Epidermal melanocyte (primary cell): ENCODE results near the gene SLC5A12.

Experiments used
- DNase-seq: peaks from one replicate; pipeline ENCODE4 v3.0.0; 2011; ENCODE audit warnings: low spot score; ENCODE audit not compliant: insufficient read length

The SLC5A12 gene

DNA sequence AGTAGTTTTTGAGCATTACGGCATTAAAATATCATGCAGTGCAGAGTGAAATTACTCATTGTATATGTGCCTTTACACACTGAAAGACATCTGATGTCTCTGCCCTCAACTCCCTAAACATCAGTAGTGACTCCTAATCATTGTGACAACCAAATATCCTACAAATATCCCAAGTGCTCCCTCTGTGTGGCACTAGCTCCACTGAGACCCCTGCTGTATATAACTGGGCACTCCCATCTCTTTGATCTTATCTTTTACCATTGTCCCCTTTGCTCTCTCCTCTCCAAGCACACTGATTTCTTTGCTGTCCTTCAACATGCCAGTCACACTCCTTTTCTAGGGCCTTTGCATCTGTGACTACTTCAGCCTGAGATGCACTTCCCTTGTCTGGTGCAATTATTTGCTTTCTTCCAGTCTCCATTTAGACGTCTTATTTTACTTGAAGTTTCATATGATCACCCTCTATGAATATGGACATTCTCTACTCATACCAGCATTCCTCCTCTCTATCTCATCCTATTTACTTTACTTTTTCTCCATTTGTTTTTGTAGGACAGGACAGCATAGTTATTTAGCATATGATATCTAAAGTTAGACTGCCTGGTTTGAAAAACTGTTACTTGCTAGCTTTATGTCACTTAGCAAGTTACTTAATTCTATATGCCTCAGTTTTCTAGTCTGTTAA lies 2.4 kb downstream of the SLC5A12 start:
- no peak for DNase-seq

DNA sequence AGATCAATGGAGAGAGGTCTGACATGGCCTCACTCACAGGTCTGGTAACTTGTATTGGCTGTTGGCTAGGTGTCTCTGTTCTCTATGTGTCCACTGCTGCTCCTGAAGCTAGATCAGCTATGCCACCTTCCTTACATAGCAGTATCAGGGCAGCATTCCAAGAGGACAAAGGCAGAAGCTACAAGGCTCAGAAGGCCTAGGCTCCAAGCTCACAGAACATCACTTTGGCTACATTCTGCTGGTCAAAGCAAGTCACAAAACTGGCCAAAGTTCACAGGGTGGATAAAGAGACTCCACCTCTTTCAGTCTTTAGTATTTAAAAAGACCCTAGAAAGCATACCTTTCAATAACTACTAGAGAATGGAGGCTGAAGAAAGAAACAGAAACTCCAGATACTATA lies 4.1 kb downstream of the SLC5A12 start:
- DNase-seq = no peak

DNA sequence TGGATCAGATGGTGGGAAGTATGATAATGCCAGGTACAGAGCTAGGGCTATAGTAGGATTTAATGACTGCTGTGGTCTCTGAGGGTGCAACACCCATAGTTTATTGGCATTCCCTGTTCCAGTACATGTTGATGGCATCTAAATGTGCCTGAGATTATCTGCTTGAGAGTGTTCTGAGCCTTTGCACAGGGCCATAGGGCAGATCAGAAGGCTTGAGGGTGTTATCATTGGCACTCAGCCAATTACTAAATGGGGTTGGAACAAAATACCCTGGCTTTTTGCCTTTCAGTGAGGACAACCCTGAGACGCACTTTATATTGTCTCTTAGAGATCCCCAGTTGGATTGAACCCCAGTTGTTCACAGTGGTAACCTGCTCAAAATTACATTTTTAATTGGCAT lies 6.7 kb downstream of the SLC5A12 start:
- DNase-seq = no peak

DNA sequence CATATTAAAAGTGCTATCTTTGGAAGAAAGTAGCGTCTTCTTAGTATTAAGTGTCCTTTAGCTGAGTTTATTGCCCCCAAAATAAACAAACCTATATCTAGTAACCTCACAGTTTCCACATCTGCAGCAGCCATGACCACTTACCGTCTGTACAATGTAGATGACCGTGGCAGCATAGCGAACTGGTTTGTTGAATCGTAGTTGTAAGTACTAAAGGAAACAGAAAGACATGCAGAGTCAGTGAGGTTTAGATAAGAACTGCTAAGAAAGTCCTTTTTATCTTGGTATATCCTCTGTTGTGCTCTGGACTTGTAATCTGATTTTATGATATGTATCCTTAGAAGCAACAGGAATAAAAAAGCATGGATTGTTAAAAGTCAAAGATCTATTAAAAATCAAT lies 9.4 kb downstream of the SLC5A12 start:
- DNase-seq = no peak

DNA sequence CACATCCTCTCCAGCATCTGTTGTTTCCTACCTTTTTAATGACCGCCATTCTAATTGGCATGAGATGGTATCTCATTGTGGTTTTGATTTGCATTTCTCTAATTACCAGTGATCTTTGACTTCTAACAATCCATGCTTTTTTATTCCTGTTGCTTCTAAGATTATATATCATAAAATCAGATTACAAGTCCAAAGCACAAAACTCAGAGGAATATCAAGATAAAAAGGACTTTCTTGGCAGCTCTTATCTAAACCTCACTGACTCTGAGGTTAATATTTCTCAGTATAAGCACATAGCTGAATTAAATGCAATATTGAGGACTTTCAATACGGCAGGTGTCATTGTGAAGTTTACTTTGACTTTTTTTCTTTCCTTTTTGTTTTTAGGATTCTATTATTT lies 11.4 kb downstream of the SLC5A12 start:
- DNase-seq = no peak

DNA sequence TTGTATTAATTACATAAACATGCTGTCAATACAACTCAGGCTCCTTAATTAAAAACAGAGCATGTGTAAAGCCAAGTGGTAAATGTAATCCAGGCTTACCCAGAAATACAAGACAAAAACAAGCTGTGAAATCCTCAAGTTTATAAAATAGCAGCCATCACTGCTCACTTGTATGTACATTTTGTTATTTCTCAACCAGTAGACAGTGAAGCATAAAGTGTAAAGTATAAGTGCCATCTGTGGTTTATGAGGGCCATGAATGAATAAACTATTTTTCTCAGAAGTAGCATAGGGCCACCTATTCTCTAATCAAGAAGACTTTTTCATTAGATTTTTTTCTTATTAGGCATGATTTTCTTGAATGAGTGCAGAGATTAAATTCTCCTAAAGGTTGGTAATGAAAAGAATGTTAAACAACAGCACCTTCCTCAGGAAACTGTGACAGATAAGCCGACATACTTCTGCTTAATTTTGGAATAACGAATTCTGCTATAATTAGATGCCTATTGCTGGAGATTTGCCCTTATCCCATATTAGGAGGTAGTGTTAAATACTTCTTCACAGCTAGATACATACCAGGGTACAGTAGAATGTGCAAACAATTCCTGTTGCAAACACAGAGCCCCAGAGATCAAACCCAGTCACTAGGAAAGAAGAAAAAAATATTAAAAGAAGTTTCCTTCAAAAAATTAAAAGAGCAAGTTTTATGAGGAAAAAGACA lies 13.0 kb downstream of the SLC5A12 start:
- no peak for DNase-seq

DNA sequence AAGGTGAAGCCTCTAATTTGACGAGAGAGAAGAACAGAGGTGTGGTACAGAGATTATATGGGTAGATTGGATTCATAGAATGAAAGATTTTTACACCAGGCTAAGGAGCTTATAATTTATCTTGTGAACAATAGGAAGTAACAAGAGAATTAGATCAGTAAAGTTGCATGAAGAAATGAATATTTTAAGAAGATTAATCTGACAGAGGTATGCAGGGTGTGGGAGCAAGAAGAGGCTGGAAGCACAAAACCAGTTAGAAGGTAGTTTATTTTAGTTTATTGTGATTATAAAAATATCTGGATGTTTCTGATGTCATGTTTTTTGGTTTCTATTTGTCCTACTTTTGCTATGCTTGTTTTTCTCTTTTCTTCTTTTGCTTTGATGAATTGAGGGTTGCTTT lies 15.7 kb downstream of the SLC5A12 start:
- no peak for DNase-seq

DNA sequence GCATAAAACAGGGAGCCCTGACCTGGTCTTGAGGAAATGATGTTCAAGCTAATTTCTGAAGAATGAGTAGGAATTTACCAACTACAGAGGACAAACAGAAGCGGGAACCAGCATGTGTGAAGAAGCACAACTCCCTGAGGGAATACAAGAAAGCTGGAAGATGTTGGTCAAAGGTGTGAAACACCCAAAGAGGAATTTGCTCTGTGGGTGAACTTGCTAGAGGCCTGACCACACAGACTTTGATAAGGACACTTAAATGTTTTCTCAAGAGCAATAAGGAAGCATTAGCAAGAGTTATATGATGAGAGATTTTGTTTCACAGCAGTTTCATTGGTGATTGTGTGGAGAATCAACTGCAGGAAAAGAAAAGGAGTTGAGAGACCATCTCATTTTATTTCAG lies 17.6 kb downstream of the SLC5A12 start:
- DNase-seq = no peak

DNA sequence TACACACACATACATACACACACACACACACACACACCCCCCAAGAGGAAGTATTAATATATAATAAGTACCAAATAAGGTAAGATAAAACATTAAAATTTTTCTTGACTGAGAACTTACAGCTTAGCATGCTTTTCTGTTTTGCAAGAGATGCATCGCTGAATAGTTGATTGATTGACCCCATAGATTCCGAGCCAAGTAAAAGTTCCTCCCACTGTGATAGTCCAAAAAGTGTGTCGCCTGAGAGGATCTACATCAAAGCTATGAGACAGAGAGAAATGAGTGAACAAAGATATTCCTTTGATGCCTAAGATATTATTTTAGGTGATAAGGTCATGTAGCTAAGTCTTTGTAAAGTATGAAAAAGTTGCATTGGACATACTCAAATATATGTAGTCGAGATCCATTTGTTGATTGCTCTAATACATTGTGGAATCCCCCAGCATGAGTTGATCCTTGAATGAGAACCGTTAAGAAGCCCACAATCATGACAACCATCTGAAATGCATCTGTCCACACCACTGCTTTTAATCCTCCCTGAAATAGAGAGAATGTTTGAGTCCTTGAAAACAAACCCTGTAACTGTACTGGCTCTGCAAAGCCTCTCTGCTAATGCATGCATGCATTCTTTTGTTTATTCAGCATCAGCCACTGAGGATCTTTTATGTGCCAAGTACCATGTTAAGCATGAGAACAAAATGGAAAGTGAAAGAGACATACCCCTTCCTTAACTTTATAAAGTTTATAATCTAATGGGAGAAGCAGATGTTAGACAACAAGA lies 18.3 kb downstream of the SLC5A12 start:
- DNase-seq = no peak

DNA sequence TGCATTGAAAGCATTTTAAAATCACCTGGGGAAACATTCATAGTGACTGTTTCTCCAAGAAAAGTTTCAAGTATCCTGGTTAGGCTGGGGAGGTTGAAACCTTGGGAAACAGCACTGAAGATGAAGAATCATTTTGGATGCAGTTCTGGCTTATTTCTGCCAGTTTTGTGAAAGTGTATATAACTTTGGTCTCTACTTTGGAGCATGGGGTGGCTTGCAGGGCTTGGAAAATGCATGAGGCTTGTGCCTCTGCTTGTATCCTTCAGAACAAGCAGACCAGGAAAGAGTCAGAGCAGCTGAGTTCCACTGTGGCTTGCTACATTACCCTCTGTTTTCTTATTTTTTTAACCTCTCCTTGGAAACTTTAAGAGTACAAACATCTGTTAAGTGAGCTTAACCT lies 19.5 kb downstream of the SLC5A12 start:
- no peak for DNase-seq

DNA sequence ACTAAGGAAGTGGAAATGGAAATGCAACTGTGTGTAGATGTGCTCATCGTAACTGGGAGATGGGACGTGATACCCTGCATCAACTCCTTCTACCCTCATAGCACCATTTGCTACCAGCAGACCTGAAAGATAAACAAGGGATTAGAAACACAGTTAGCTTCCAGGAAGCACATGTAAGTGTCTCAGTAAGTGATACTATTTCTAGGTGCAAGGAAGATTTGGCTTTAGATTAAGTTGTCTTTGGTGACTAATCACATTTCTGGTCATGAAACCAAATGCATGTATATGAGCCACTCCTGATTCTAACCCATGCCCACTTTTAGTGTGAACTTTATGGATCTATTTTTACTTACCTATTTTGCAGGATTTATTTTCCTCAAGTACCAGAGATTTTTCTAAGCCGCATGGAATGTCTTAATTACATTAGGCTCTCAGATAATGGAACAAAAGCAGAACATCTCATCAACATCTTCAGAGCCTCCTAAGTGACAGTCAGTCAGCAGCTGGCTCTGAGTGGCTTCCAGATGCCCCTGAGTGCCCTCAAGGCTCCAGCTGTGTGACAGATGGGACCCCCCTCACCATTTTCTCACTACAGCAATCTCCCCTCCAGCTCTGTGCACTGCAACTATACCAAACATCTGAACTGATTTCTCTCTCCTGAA lies 21.2 kb downstream of the SLC5A12 start:
- DNase-seq = no peak

DNA sequence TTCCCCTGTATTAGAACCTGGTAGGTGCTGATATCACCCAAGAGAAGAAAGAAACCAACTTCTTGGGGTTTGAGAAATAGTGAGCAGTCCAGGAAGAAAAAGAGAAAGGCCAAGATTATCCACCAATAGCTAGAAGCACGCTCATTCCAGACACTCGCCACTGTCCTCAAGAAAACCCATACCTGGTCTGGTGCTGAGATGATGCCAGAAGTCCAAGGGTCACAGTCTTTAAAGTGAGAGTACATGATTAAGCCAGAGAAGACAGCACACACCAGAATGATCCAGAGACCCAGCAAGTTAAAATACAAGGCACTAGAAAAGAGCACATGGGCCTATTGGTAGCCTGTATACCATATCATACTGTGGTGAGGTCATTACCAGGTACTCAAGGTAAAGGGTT lies 23.6 kb downstream of the SLC5A12 start:
- DNase-seq = no peak

DNA sequence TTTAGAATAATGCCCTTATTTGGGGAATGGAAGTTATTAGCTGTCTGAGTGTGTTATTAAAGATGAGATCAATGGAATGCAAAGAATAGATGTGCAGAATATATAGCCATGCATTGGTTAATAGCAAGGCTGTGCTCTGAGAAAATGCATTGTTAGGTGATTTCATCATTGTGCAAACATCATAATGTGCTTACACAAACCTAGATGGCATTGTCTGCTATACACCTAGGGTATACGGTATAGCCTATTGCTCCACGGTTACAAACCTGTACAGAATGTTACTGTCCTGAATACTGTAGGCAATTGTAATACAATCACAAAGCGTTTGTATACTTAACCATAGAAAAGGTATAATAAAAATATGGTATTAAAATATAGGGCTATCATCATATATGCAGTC lies 25.5 kb downstream of the SLC5A12 start:
- DNase-seq = no peak

DNA sequence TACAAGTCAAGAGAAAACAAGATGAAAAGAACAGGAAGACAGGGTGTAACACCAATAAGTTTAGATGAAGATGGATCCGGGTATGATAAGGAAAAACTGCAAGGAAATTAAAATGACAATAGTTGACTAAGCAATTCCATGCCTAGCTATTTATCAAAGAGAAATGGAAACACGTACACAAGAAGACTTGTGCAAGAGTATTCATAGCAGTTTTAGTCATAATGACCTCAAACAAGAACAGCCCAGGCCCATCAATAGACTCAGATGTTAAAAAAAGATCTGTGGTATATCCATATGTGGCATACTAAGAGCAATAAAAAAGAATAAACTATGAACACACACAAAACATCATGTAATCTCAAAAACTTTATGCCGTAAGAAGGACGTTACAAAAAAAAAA lies 33.2 kb downstream of the SLC5A12 start:
- DNase-seq = no peak

DNA sequence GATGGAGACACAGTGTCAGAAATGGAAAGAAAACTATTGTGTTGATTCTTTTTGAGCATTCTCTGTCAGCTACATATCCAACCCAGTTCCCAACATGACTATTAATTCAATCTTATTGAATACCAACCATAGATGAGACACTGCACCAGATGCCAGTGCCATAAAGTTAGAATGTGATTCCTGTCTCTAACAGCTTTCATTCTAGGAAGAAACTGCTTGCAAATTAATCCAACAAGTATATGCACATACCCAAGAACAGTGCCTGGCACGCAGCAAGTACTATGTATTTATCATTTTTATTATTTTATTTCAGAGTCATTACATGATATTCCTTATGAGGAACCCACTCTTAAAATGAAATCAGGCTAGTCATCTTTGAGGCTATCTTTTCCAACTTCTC lies 34.5 kb downstream of the SLC5A12 start:
- no peak for DNase-seq

DNA sequence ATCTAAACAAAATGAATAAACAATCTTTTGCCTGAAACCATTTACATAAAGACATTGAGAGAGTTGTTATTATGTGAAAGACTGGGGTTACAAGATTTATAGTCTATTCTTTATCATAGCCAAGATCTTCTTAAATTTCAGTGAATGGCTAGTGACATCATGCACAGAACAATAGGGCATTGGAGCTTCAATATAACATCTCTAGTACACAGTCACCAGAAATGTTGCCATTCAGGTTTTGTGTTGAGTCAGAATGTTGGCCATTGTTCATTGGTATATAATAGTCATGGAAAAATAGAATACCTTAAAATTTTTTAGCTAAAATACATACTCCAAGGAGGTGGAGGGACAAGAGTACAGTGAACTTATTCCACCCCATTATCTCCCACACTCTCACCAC lies 44.3 kb downstream of the SLC5A12 start:
- DNase-seq = no peak

DNA sequence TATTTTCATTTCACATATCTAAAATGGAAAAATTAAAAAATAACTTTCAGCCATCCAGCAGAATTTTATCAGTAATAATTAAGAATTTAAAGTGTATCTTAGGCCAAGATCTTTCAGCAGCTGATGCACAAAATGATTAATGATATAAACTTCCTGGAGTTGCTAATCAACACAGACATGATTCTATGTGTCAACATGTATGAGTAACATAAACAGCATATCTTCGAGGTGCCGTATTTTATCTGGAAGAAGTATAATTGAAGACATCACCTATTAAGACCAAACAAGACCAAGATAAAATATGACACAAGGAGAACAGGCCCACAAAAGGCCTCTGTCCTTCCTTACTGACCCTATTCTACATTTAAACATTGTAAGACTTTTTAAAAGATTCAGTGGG lies 45.2 kb downstream of the SLC5A12 start:
- DNase-seq = no peak

DNA sequence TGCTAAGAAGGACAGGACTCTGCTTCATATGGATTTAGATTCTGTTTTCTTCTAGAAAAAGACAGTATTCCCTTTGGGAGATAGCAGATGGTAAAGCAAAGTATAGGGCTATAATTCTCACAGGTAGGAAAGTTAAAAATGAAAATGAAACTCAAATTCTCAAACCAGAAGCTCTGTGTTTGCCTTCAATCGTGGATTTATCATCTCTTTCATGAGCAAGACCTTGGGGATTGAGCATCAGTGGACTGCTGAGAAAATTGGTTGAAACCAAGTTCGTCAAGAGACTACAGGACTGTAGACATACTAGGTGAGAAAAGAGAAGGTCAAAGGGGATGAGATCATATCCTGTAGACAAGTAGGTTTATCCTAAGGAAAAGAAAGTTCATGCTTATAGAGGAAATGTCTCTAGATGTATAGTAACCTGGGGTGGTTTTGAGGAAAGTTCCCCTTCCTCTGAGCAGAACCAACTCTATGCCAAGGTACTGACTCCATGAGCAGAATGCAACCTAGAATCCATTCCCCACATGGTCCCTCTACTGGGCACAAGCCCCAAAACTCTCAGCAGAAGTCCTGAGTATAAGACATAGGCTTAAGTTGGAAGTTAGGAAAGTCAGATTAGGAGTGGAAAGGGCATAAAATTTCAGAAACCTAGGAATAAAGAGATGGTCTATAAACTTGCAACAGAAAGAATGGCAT lies 46.5 kb downstream of the SLC5A12 start:
- no peak for DNase-seq

DNA sequence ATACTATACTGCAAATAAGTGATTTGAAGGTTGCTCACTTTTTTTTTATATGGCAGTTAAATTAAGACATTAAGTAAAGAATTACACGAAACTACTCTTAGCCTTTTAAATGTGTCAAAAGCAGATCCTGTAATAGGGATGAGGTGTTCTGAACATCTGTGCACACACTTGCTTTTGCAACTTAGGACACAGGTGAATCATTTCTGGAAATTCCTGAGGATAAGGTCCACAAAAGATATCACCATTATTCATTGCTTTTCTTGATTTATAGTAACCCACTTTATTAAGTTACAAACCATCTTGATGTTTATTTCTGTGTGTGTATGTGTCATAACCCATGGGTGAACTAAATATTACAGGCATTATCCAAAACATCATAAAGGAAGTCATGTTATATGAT lies 55.9 kb downstream of the SLC5A12 start:
- DNase-seq = no peak

DNA sequence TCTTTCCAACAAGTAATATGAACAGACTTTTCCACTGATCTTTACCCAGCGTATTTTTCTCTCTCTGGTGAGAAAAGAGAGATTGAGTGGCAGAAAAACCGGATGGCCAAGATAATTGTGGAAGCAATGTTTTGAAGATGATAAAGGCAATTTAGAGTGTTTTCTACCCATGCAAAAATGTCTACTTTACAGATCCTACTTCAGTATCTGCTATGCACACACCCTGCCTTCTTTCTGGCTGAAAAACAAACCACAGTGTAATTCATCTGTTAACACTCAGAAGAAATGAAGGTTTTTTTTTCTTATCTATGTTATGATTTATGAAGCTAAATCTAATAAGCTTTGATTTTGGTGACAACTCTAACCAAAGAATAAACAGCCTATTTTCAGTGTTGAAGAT lies 56.8 kb downstream of the SLC5A12 start:
- DNase-seq = no peak

DNA sequence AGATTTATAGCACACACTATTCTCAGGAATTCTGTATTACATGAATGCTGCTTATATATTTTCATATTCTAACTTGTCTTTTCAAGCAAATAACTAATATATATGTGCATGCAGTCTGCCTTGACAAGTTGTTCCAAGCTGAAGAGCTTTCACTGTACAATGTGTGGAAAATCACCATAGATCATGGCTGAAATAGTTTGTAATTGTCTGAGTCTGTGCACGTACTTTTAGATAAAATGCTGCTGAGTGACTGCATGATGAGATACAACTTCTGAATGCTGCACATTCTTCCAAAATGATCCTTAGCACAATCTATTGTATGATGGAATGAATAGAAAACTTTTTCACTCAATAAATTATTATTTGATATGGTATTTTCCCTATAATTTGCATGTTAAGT lies 58.9 kb downstream of the SLC5A12 start:
- DNase-seq = no peak
